Measurements from ENCODE around the gene UTRN. TPM values are rescaled to one million over a fixed set of nuclear protein-coding genes. Genes with fewer than 3 reads are reported as not detected.

The UTRN gene
- total and polyA plus RNA-seq, 10 of the 15 experiments (the other 5 are each of a cell fraction or from before 2014, with no cell fraction given), result 1.6 to 52.6 (median 25.5) TPM

DNA sequence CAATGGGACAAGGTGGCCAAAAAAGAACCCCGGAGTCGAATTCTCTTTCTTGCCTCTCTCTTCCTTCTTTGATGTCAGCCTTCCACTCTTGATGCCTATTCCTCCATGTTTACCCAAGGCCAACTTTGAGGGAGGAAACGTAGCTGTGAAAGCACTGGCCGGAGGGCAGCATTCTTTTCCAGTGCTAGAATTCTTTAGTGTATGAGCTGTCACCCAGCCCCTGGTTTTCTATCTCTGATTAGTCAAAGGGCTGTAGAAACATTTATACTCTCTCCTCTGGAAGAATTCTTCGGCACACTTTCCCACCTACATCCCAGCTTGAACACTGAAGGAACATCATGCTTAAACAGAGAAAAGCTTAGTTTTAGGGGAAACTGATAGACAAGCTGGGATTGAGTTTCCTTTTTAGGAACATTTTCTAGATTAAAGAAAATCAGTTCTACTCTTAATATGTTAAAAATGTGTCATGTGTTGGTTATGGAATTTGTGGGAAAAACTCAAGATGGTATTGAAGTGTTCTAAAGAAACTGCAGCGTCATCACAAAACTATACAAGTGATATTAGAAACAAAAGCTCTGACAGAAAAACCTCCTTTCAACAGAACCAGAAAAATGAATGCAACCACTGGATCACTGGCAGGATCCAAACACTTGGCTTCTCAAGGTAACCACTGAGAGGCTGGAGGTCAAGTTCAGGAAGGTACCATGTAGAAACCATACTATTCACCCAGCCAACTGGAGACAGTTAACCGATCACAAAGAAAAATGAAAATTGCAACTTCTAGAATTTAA is 20.7 kb upstream of the UTRN start:
- ChIA-PET RAD21 (ENCODE audit: unreplicated experiment) (no interaction called here), POLR2A (no interaction called here), CTCF (interaction anchor here (0.9 to 1.3 kb wide), 2 partner anchors 43 to 48 kb away, joined by 3 read pairs; no protein-coding TSS in a partner anchor), SMC1A (ENCODE audit: uncharacterized antibody, unreplicated experiment) (interaction anchor here (1.2 kb wide), 2 partner anchors 21 to 40 kb away, joined by 3 read pairs; no protein-coding TSS in a partner anchor)
- H3K79me2 ChIP-seq (ENCODE audit: control insufficient read depth, insufficient read depth, low read length), result no peaks in the 10 kb centered on the region
- no peaks in the 10 kb centered on the region for H3K27me3 ChIP-seq (replicated peaks in 1 of 2; ENCODE audit: control insufficient read depth in 2 of 2, insufficient read depth in 2 of 2, low read length in 1 of 2)
- no peak overlapping the region for H3K9ac ChIP-seq (ENCODE audit: control insufficient read depth, insufficient read depth, low read length)
- no peak overlapping the region for H2AFZ ChIP-seq (ENCODE audit: control insufficient read depth, low read depth, low read length)
- no peaks in the 10 kb centered on the region for H3K9me3 ChIP-seq (replicated peaks; ENCODE audit: control insufficient read depth, insufficient read depth, low read length)
- H3K4me1 ChIP-seq (ENCODE audit: control insufficient read depth, insufficient read depth, low read length), result no peaks in the 10 kb centered on the region
- H3K4me2 ChIP-seq (ENCODE audit: control insufficient read depth, insufficient read depth), result no peak overlapping the region
- FAIRE-seq (no peak), DNase-seq (ENCODE audit: low read depth, low spot score) (no peak), ATAC-seq (no peak)
- in situ Hi-C loops (cut with MboI), result no loop called here
- intact Hi-C loops (cut with micrococcal nuclease; ENCODE audit: unreplicated experiment), result loop anchor here (10.0 kb wide), 1 partner anchor 220 kb away; no protein-coding TSS in a partner anchor
- BruUV-seq (replicated peaks), result no TSS peak
- no peaks in the 10 kb centered on the region for H3K36me3 ChIP-seq (ENCODE audit: control insufficient read depth in 2 of 2, insufficient read depth in 2 of 2, low read length in 1 of 2)
- H4K20me1 ChIP-seq (ENCODE audit: control insufficient read depth, insufficient read depth), result no peaks in the 10 kb centered on the region
- WGBS (ENCODE audit: insufficient coverage, insufficient replicate concordance, low lambda C conversion rate, missing lambda C conversion rate), result 62% methylated on average over 7 of the region's 7 CpGs
- H3K27ac ChIP-seq (ENCODE audit: control insufficient read depth, insufficient read depth), result no peak overlapping the region
- H3K4me3 ChIP-seq, result no peak overlapping the region
- TF ChIP-seq SUZ12 (IDR thresholded peaks at IDR 0.05; ENCODE audit: unreplicated experiment) (no peak), SMC3 (IDR thresholded peaks at IDR 0.05; ENCODE audit: borderline replicate concordance, low read length) (no peak), IKZF2 (IDR thresholded peaks at IDR 0.05) (no peak), SMAD5 (IDR thresholded peaks at IDR 0.05; ENCODE audit: low read depth) (no peak), KAT2A (conservative IDR thresholded peaks at IDR 0.05; ENCODE audit: control insufficient read depth, low read depth, low read length) (no peak), ZZZ3 (IDR thresholded peaks at IDR 0.05; ENCODE audit: control insufficient read depth, insufficient read length, low read depth) (no peak), IKZF1 (conservative IDR thresholded peaks at IDR 0.05) (no peak), FOS (IDR thresholded peaks at IDR 0.05; ENCODE audit: borderline replicate concordance, extremely low read depth, insufficient read length) (no peak), PBX3 (IDR thresholded peaks at IDR 0.05; ENCODE audit: insufficient replicate concordance, low read depth, low read length) (no peak), MTA2 (IDR thresholded peaks at IDR 0.05; ENCODE audit: low read depth) (no peak), USF2 (IDR thresholded peaks at IDR 0.05; ENCODE audit: borderline replicate concordance, low read depth, low read length) (no peak), LARP7 (IDR thresholded peaks at IDR 0.05) (no peak), SRF (IDR thresholded peaks at IDR 0.05; ENCODE audit: low read depth in 2 of 2, low read length in 2 of 2) (no peak)
- TF ChIP-seq, protein P1, sequence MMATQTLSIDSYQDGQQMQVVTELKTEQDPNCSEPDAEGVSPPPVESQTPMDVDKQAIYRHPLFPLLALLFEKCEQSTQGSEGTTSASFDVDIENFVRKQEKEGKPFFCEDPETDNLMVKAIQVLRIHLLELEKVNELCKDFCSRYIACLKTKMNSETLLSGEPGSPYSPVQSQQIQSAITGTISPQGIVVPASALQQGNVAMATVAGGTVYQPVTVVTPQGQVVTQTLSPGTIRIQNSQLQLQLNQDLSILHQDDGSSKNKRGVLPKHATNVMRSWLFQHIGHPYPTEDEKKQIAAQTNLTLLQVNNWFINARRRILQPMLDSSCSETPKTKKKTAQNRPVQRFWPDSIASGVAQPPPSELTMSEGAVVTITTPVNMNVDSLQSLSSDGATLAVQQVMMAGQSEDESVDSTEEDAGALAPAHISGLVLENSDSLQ (IDR thresholded peaks at IDR 0.05), result no peak
- TF ChIP-seq, protein P2, sequence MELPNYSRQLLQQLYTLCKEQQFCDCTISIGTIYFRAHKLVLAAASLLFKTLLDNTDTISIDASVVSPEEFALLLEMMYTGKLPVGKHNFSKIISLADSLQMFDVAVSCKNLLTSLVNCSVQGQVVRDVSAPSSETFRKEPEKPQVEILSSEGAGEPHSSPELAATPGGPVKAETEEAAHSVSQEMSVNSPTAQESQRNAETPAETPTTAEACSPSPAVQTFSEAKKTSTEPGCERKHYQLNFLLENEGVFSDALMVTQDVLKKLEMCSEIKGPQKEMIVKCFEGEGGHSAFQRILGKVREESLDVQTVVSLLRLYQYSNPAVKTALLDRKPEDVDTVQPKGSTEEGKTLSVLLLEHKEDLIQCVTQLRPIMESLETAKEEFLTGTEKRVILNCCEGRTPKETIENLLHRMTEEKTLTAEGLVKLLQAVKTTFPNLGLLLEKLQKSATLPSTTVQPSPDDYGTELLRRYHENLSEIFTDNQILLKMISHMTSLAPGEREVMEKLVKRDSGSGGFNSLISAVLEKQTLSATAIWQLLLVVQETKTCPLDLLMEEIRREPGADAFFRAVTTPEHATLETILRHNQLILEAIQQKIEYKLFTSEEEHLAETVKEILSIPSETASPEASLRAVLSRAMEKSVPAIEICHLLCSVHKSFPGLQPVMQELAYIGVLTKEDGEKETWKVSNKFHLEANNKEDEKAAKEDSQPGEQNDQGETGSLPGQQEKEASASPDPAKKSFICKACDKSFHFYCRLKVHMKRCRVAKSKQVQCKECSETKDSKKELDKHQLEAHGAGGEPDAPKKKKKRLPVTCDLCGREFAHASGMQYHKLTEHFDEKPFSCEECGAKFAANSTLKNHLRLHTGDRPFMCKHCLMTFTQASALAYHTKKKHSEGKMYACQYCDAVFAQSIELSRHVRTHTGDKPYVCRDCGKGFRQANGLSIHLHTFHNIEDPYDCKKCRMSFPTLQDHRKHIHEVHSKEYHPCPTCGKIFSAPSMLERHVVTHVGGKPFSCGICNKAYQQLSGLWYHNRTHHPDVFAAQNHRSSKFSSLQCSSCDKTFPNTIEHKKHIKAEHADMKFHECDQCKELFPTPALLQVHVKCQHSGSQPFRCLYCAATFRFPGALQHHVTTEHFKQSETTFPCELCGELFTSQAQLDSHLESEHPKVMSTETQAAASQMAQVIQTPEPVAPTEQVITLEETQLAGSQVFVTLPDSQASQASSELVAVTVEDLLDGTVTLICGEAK (IDR thresholded peaks at IDR 0.05; ENCODE audit: borderline replicate concordance), result no peak

All from GM12878 (cell line).